UCSD-AML1 (cell line): ENCODE data around the gene OPRL1.

Experiments used
- DNase-seq: peaks from one replicate; lab custom pipeline; 2025; ENCODE audit not compliant: unreplicated experiment; lab: John Stamatoyannopoulos, UW

Gene OPRL1

GRCh38 chr20:64070244-64070993 is 9.5 kb upstream of the OPRL1 start:
- DNase-seq: no peak

GRCh38 chr20:64071341-64072332 is 8.2 kb upstream of the OPRL1 start:
- no peak for DNase-seq

GRCh38 chr20:64072498-64073063 is 7.3 kb upstream of the OPRL1 start:
- DNase-seq: no peak

GRCh38 chr20:64073476-64074183 is 6.3 kb upstream of the OPRL1 start:
- DNase-seq: no peak

- DNase-seq: no peak
Measured at GRCh38 chr20:64074184-64074789, 5.6 kb upstream of the OPRL1 start.

GRCh38 chr20:64074963-64075362 is 4.9 kb upstream of the OPRL1 start:
- DNase-seq: no peak

GRCh38 chr20:64075556-64075955 is 4.3 kb upstream of the OPRL1 start:
- no peak for DNase-seq

- no peak for DNase-seq
Measured at GRCh38 chr20:64076061-64076997, 3.6 kb upstream of the OPRL1 start.

- peak; percentile 82 for DNase-seq
Measured at GRCh38 chr20:64077094-64077493, 2.8 kb upstream of the OPRL1 start.

GRCh38 chr20:64077541-64077875 is 2.4 kb upstream of the OPRL1 start:
- no peak for DNase-seq

GRCh38 chr20:64077876-64078551 is 1.9 kb upstream of the OPRL1 start:
- peak; percentile 75 for DNase-seq

- no peak for DNase-seq
Measured at GRCh38 chr20:64078934-64079272, 979 bp upstream of the OPRL1 start.

- DNase-seq: peak; percentile 96
Measured at GRCh38 chr20:64079273-64080012, 439 bp upstream of the OPRL1 start, which contains the start of gene RGS19. TSS of gene RGS19 (minus strand) at chr20:64079518. CDS start at chr20:64076886, 2,632 bp downstream.

- DNase-seq: no peak
Measured at GRCh38 chr20:64080813-64081623, 1.1 kb downstream of the OPRL1 start.

- DNase-seq: no peak
Measured at GRCh38 chr20:64081624-64081964, 1.7 kb downstream of the OPRL1 start.

GRCh38 chr20:64082126-64082731 is 2.3 kb downstream of the OPRL1 start:
- DNase-seq: peak; percentile 70

- DNase-seq: peak; percentile 56
Measured at GRCh38 chr20:64082820-64083377, 3.0 kb downstream of the OPRL1 start.
